ENCODE measurements around the gene RAVER2.

GRCh38 chr1:64733581-64734286 is 11.1 kb upstream of the RAVER2 start:
- TF ChIP-seq CTCF (IDR thresholded peaks at IDR 0.05) (no peak), EZH2 (IDR thresholded peaks at IDR 0.05; ENCODE audit: borderline replicate concordance, insufficient read depth, low read depth, low read length, poor library complexity, severe bottlenecking) (no peak)
